ENCODE results near the gene PLCB1.

Gene PLCB1

DNA sequence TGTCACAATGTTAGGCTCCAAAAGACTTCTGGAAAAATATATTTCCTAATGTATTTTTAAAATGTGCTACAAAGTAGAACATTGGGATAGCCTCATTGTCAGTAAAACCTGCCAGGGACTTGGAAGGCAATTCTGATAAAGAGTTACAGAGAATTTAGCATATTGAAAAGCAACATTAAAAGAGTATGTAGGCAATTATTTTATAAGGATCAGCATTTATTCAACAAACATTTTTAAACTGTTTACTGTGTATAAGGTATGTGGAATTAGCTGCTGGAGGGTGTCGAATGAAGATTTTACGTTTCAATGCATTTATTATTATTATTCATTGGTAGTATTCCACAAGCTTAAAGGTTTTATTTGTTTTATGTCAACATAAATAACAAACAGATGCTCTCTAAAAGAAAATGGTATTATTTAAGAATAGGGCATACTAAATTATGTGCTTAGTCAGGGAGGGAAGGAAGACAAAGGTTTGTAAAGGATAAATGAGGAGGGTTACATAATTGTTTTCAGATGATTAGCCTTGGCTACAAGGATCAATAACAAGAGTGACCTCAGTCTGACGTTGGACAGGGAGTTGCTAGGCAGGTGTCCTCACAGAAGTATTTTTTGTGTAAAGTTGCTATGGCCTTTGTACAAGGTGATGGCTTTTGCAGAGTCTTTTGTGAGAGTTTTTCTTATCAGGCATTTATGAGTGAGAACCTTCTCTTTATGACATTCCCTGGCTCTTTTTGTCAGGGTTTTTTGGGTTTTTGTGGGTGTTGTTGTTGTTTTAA is 623.5 kb downstream of the PLCB1 start:
- peak in 2 of 3 experiments; percentile 22 to 68 for DNase-seq

DNA sequence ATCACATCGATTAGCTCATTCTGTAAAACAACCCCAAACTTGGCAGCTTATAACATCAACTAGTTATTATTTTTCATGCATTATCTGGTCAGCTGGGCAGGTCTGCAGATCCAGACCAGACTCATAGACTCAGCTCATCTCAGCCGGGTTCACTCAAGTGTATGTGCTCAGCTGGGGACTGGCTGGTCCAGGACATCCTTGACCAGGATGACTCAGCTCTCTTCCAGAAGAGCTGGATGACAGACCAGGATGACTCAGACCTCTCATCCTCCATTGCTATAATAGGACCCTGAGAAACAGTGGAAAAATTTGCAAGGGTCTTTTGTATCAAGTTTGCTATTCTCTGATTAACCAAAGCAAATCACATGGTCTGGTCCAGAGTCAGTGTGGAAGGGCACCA is 624.3 kb downstream of the PLCB1 start:
- peak in 1 of 3 experiments; percentile 23 for DNase-seq

DNA sequence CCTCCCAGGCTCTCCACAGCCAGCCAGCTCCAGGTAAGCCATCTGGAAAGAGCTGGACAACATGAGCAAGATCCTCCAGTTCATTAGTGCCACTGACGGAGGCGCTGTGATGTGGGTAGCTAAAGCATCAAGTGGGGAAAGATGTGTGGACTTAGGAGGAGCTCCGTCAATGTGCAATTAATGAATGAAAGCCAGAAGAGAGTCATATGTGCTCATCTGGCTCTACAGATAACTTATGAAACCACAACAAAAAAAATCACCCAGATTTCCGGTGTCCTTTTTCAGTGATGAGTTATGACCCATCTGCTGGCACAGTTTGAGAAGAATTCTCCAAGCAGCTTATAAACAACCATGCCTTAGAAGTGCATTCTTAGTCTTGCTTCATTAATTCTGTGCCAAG is 625.1 kb downstream of the PLCB1 start:
- no peak for DNase-seq

DNA sequence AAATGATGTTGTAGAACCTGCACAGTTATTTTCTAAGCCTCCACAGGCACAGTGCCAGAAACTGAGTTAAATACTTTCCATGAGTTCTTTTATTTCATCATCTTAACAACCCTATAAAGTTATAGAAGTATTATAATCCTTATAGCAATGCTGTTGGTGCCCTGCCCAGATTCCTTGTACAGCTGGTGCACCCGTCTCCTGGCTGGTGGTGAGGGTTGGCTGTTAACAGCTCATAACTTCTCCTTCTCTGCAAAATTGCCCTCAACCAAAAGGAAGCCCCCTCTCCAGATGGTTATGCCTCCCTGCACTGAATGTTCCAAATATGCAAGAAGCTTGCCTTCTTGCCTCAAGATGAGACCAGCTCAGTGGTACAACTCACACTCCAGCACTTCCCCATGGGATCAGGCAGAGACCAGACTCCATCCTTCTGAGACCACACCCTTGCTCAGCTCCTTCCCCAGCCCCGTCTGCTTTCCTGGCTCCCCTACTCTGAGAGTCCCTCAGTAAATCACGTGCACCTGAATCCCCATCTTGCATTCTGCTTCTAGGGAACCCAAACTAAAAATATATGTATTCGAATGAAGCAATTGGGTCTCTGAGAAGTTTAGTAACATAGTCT is 632.4 kb downstream of the PLCB1 start:
- no peak for DNase-seq

- DNase-seq: no peak
Observed at GRCh38 chr20:8766868-8767390, 634.9 kb downstream of the PLCB1 start.

DNA sequence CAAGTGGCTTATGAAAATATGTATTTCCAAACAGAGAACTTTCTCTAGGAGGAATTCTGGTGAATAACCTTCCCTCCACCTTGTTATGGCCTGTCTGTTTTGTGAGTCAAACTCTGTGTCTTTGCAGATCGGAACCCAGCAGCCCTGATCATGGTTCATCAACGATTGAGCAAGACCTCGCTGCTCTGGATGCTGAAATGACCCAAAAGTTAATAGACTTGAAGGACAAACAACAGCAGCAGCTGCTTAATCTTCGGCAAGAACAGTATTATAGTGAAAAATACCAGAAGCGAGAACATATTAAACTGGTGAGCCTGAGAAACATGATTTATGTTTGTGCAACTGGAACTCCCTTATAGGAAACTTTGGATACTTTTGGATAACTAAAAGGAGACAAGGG is 642.3 kb downstream of the PLCB1 start:
- no peak for DNase-seq

- DNase-seq: no peak
Observed at GRCh38 chr20:8777911-8778310, 645.8 kb downstream of the PLCB1 start.

DNA sequence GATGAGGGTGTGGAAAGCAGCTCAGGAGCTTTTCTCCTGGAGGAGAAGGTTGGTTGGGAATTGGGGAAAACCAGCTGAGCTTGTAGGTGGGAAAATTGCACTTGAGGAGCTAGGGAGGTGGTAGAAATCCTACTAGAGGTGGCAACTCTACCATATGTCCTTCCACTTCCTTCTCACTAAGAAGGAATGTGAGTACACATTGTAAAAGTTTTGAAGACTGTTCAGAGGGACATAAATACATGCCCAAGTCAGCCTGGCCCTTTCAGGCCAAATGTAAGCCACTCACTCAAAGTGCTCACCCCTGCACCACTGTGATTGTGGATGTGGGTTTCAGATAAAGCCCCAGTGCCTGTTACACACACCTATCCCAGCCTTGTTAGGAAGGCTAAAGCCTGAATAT is 646.3 kb downstream of the PLCB1 start:
- DNase-seq: no peak

DNA sequence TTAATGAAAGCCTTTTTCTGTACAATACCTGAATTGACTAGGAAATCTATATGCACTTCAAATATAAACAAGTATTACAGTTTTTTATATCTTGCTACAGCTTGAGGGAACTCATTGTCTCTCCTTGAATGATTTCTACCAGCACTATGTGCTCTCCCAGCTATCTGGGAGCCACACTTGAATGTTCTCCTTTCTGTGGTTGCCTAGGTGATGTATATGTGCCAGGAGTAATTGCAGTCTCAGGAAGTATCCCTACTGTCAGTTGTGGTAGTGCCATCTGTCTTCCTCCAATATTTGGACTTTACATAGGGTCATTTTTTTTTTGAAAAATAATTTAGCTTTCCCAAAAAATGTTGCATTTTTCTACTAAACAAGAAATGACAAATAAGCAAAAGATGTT is 648.8 kb downstream of the PLCB1 start:
- DNase-seq: peak in 2 of 3 experiments; percentile 9 to 79

DNA sequence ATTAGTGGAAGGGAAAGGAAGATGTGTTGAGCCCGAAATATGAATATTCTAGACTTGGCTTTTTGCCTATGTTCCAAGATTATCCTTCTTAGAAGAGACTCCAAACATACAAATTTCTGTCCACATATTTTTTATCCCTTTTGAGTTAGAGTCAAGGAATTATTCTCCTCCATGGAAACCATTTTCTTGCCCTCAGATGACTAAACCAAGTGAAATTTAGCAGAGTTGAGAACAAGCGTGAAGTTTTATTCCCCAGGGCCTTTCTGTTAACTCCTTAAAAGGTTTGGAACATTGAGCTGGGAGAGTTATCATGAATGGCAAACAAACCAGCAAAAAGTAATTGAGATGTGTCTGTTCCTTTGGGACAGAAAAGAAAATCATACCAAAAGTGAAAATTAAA is 650.7 kb downstream of the PLCB1 start:
- no peak for DNase-seq

GRCh38 chr20:8783734-8784133 is 651.7 kb downstream of the PLCB1 start:
- no peak for DNase-seq

DNA sequence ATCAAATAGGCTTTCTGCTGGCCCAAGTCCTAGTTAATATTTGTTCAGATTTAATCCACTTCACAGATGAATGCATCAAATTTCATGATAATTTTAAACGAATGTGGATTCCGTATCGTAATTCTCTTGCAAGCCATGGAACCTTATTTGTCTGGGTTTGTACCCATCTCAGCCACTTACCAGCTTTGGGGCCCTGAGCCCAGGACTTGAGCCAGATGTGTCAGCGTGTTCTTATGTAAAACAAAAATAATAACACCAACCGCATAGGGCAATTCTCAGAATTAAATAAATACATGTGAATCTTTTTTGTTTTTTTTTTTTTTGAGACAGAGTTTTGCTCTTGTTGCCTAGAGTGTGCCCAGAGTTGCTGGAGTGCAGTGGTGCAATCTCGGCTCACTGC is 654.3 kb downstream of the PLCB1 start:
- no peak for DNase-seq

GRCh38 chr20:8787090-8787489 is 655.0 kb downstream of the PLCB1 start:
- no peak for DNase-seq

DNA sequence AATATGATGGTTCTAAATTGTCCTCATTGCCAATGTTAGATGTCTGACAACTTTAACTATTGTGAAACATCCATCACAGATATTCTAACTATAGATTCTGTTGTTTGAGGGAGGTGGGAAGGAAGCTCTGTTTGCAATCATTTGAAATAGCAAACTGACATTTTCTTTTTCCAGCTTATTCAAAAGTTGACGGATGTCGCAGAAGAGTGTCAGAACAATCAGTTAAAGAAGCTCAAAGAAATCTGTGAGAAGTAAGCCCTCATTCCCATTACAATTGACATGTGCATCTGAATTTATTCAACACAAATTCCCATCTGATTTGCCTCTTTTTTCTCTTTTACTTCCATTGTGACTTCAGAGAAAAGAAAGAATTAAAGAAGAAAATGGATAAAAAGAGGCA is 656.2 kb downstream of the PLCB1 start:
- DNase-seq: no peak

- no peak for DNase-seq
Observed at GRCh38 chr20:8788831-8789230, 656.8 kb downstream of the PLCB1 start.

DNA sequence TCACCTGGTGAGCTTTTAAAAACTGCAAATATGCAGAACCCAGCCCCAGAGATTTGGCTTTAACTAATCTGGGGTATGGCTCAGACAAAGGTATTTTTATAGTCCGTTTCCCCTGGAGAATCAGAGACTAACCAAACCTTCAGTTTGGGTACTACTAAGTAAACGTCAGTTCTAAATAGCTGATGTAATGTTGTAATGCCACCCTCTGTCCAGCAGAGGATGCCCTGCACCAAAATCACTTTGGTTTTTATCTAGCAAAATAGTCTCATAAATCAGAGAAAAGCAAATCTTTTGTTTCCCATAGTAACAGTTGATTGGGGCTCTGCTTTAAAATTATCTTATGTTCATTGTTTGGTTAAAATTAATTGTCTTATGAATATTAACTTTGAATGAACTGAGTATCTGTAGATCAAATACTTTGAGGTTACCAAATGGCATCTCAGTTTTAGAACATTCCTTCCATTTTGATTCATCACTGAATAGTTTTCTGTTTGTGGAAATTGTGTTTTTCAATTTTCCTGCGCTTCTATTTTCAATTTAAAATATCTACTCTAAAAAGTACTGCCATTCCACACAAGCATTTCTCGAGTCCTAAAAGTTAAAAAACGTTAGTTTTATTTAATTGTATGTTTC is 658.5 kb downstream of the PLCB1 start:
- peak; percentile 42 to 77 (median 61) for DNase-seq

DNA sequence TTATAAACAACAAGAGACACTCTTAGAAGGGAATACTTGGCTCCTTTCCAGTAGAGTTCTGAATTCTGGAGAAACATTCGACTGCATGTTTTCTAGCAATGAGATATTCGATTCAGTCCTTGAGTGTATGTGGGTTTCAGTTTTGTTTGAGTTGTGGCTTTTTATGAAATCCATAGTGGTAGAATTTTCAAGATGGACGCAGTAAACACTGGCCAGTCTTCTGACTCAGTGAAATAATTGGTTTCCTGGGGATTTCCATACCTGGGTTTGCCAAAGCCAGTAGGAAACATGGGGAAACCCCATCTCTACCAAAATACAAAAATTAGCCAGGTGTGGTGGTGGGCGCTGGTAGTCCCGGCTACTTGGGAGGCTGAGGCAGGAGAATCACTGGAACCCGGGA is 663.3 kb downstream of the PLCB1 start:
- DNase-seq: no peak

DNA sequence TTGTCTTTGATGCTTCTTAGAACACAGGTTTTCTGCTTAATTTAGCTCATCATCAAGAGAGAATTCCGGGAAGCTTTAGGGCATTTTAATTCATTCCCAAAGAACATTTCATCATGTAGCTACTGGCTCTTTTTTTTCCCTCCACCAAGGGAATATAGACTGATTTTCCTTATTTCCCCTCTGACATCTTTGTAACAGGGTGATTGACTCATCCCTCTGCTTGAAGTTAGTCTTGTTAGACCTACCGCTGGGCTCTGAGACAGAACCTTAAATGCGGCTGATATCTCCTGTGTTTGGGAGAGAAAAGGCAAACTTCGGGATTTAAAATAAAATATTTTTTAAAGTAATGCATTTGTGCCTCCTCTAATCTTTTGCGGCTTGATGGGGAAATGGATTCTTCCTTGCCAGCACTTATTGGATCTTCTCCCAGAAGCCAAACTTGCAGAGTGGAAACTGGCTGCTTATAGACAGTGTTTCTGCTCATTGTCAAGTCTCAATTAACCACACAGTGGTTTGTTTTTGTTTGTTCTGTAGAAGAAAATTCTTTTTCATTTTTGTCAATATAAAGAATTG is 664.1 kb downstream of the PLCB1 start:
- no peak for DNase-seq

- DNase-seq: peak in 1 of 3 experiments; percentile 10
Observed at GRCh38 chr20:8798505-8798904, 666.4 kb downstream of the PLCB1 start.

DNA sequence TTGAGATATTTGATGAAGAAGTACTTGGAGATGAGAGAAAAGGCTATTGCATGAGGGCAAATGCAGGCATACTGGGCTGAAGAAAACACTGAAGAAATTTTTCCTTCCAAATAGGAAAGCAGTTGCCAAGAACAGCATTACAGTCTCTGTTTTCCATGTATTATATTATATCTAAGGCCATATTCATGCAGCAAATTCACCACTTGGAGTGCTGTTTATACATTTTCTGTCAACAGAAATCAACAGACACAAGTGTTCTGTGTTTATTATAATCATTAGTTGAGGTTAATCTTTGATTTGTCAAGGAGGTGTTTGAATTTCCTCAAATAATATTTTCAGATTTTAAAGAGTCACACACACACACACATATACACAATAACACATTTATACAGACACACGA is 668.0 kb downstream of the PLCB1 start:
- no peak for DNase-seq

DNA sequence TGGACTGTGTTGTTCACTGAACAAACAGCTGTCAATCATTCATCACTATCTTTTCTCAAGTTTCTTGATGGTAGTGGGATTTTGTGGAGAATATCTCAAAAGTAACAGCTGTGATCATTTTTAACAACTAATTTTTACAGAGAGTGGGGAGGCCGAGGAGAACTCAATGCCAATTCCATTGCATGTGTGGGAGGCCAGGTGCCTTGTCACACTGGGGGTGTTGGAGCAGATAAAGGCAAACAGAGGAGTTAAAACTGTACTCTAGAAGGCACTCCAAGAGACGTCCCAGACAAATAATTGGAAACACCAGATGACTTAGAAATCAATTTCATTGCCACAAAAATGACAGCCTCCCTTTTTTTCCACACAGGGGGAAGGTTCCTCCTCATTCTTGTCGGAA is 669.6 kb downstream of the PLCB1 start:
- no peak for DNase-seq

GRCh38 chr20:8803065-8803464 is 671.0 kb downstream of the PLCB1 start:
- DNase-seq: peak in 2 of 3 experiments; percentile 12 to 53

DNA sequence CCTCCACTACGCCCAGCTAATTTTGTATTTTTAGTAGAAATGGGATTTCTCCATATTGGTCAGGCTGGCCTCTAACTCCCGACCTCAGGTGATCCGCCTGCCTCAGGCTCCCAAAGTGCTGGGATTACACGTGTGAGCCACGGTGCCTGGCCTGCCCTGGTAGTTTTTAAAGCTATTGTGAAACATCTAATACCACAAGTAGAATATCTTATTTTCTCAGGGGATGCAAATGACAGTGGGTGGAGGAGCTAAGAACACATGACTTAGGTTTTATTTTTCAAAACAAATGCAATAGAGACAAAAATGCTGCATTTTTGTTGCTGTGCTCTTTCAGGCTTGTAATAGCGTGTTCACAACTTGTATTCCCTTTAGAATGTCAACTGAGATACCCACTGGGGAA is 671.9 kb downstream of the PLCB1 start:
- no peak for DNase-seq

Measured in NCI-H1417 (cell line).